SHP77 treated with DMSO at 0.1 percent for 48 hours (cell line): ENCODE results near the gene CCDC197.

Experiments used
- DNase-seq: peaks from one replicate; lab custom pipeline; 2025; lab: John Stamatoyannopoulos, UW

The CCDC197 gene

DNA sequence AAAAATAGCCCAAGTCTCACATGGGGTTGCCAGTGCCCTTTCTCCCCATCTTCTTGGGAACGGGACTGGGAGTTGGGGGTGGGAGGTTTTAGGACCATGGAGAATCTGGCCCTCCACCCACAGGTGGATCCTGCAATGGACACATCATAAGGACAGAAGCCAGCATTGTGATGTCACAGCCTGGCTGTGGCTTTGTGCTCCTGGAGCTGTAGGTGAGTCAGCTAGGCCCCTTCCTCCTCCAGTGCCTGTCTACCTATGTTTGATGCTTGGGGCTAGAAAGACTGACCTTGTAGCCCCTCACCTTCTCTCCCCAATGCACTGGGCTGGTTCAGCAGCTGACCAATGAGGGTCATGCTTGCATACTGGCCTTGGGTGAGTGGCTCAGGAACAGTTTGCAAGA lies at the start of gene CCDC197:
Gene CCDC197, plus strand, starts transcription at position 220 of the 400 bp plus-strand sequence. CDS start 831 bp downstream, outside the sequence.
- no peak for DNase-seq

GRCh38 chr14:93949511-93950075 lies 47.5 kb upstream of the CCDC197 start:
- DNase-seq: no peak

DNA sequence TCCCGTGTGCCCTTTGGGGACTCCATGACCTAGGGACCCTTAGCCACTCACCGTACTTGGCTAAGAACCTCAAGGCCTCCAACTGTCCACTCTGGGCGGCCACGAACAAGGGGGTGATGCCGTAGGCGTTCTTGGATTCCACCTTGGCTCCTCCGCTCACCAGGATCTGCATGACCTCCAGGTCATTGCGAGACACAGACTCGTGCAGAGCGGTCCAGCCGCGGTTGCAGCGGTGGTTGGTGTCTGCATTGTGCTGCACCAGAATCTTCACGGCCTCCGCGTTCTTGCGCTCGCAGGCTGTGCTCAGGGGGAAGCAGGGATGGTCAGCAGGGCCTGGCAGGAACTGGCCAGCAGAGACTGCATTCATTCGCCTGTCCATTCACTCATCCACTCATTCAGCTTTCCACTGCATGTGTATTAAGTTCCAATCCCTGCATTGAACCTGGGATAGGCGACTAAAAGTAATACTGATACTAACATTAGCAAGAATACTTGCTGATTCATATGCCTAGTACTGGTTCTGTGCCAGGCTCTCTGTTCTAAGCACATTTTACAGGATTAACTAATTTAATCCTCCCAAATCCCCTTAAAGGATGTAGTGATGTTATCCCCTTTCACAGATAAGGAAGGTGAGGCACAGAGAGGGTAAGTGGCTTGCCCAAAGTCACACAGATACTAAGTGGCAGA lies 46.0 kb upstream of the CCDC197 start:
- DNase-seq: no peak

DNA sequence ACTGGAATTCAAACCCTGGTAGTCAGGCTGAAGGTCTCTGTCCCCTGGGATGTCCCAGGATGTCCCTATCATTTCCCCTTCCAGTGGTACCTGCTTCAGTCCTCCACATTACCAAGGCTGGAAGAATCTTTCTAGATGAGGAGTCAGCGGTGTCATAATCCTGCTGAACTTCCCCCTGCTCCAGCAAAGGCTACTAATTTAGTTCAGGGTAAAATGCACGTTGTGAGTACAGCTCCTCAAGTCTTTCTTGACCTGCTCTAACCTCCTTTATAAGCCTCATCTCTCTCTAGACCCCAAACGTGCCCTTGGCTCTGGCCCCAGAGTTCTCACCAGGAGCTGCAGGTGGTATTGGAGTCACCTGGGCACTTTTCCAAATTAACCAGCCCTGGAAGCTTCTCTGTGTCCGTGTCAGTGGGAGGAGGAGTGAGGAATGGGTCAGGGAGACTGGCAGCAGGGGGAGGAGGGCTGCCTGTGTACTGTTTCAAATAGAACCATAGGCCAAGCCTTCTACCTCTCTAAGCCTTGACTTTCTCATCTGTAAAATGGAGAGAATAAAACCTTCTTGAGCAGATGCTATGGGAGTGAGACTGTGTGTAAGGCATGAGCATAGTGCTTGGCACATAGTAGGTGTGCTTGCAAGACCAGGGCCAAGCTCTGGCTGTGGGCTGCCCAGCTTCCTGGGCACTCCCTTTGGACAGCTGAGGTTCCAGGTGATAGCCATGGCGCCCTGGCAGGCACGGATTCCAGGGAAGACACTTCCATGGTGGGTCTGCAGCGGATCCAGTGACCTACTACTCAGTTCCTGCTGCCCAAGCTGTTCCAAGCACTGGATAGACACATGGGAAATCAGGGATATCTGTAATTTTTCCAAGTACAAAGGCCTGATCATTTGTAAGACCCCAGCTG lies 45.2 kb upstream of the CCDC197 start:
- DNase-seq: no peak

GRCh38 chr14:93952829-93953228 lies 44.3 kb upstream of the CCDC197 start:
- DNase-seq: no peak

GRCh38 chr14:93953263-93953662 lies 43.8 kb upstream of the CCDC197 start:
- no peak for DNase-seq

GRCh38 chr14:93953739-93954515 lies 43.2 kb upstream of the CCDC197 start:
- no peak for DNase-seq

DNA sequence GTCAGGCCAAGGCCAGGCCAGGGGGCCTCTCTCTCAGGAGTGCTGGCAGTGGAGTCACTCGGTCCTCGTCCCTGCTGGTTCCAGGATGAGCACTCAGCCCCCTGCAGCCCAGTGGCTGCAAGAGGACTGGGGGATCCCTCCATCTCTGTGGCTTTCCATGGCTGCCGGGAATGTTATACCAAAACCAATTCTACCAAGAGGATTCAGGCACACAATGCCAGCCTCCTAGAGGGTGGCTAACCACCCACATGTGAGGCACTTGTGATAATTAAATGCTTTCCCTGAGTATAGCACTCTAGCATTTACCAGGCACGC lies 42.6 kb upstream of the CCDC197 start:
- DNase-seq: no peak

DNA sequence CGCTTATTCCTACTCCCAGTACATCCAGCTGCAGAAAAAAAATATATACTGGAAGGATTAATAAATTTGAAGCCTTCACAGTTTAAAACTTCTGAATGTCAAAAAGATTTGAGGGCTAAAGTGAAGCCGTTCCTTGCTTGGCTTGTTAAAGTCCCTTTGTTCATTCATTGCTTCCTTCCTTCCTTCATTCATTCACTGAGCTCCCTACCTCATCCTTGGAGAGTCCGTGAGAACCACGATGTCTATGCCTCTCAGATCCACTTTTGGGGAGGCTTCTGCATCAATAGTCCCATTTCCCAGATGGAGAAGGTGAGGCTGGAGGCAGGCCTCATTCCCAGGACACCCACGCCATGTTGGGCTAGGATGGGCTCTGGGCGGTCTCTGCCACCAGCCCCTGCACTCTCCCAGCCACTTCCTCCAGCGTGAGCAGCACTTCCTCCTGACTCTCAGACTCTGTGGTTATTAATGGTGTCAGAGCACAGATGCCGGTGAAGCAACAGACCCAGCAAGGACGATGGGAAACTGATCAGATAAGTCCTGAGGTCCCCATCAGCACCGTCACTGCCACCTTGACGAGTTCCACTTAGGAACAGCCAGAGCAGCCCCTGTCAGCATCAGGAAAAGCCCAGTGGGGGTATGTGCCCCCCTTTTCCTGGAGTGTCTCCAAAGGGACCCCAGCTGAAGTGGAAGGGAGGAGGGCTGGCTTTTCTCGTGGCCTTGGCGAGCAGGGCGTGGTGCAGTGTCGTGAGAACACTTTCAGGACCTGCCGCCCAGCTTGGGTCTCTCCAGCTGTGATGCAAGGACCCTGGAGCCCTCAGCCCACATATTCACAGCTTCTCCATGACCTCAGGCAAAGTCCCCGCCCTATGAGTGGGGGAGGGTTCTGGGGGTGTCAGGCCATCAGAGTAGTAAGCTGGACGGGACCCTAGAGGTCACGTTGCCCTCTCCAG lies 41.9 kb upstream of the CCDC197 start:
- DNase-seq: no peak

- no peak for DNase-seq
Observed at GRCh38 chr14:93955850-93956481, 41.1 kb upstream of the CCDC197 start.

DNA sequence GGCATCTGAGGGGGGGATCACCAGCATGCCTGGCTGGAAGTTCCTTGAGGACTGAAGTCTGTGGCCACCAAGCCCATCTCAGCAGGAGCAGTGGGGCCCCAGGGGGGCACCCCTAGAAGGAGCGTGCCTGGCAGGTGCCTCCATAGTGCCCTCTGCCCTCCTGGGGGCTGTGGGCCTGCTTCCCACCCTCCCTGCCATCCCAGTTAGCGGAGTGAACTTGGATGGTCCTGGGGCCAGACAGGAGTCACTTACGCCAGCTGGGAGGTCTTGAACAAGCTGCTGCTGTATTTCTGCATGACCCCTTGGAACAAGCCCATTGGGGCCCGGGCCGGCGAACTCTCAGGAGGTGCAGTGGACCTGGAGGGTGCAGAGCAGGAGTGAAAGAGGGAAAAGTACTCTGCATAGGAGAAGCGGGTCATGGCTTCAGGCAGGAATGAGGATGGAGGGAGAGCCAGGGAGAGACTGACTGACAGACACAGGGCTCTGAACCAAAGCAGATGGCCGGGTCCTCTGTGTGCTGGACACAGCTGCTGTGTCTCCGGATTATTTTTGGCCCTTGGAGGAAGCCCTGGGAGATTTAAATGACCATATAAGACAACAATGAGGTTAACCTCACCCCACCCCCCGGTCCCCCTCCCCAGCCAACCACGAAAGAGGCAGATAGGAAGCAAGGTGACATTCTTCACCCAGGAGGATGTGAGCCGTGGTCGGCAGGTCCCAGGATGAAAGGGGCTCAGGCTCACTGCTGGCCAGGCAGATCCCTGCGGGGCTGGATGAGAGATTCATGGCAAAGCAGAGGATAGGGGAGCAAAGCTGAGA lies 40.4 kb upstream of the CCDC197 start:
- no peak for DNase-seq

- no peak for DNase-seq
Observed at GRCh38 chr14:93957333-93957710, 39.8 kb upstream of the CCDC197 start.

GRCh38 chr14:93957751-93958566 lies 39.1 kb upstream of the CCDC197 start:
- no peak for DNase-seq

- DNase-seq: no peak
Observed at GRCh38 chr14:93958567-93959238, 38.4 kb upstream of the CCDC197 start.

GRCh38 chr14:93959239-93960107 lies 37.6 kb upstream of the CCDC197 start:
- no peak for DNase-seq

DNA sequence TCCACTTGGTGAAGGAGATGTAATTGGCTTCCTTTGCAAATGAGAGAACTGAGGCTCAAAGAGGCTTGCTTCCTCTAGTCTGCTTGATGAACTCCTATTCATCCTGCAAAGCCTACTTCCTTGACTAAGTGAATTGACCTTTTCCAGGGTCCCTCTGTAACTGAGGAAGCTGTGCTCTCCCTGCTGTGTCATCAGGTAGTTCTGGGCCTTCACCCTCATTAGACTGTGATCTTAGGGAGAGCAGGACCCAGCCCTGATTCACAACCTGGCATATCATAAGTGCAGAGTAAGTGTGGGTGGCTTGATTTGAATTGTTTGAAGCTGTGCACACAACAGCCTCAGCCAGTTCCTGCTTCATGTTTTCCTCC lies 37.0 kb upstream of the CCDC197 start:
- DNase-seq: no peak

DNA sequence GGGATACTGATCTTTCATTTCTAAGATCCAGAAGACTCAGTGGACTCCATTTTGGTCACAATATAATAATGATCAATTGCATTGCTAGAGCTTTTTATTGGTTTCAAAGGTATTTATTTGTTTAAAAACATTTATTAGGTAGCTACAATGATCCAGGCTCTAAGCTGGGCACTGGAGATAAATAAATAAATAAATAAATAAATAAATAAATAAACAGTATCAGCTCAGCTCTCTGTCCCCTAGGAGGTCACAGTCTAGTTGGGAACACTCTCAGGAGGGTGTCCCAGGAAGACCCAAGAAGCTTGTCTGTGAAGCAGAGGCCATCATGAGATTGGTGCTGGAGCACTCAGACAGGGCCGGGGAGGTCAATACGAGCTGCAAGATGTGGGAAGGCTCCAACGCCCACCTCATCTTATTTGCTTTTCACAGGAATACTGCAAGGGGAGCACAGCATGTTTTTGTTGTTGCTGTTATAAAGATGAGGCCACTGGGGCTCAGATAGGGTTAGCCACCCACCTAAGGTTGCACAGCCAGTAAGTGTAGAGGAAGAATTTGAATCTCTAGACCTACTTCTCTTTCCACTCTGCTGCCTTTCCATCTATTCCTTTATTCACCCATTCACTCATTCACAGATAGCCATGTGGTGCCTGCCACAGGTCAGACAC lies 36.2 kb upstream of the CCDC197 start:
- no peak for DNase-seq
